HepG2 (cell line): ENCODE measurements around the gene DLG2. TPM values are rescaled to one million over a fixed set of nuclear protein-coding genes. Genes with fewer than 3 reads are reported as not detected.
A peak's percentile ranks its signal among the peaks of the same experiment; 100 is the strongest.

Experiments used
- AHDC1 ChIP-seq: sonication (generic); formaldehyde crosslinking; IDR thresholded peaks from 2 replicates; pipeline ENCODE4 v1.5.1; 2020; ENCODE audit warnings: mild to moderate bottlenecking, missing genetic modification reagents, borderline replicate concordance
- CEBPZ ChIP-seq: IDR thresholded peaks from 2 replicates; pipeline ENCODE4 v1.6.1; 2012; ENCODE audit warnings: low read length, improper control_type of control experiment
- CHD2 ChIP-seq: IDR thresholded peaks from 2 replicates; pipeline ENCODE4 v1.6.1; 2011; ENCODE audit warnings: low read depth, low read length, improper control_type of control experiment
- FOSL2 ChIP-seq: sonication (generic); formaldehyde crosslinking; IDR thresholded peaks from 2 replicates; pipeline ENCODE4 v1.4.0; 2020; ENCODE audit warnings: missing genetic modification reagents
- HIC2 ChIP-seq: sonication (generic); formaldehyde crosslinking; IDR thresholded peaks from 2 replicates; pipeline ENCODE4 v1.9.0; 2022; ENCODE audit warnings: low read depth, missing genetic modification reagents
- HOXA7 ChIP-seq: sonication (generic); formaldehyde crosslinking; IDR thresholded peaks from 2 replicates; pipeline ENCODE4 v1.8.1; 2022; ENCODE audit warnings: mild to moderate bottlenecking, missing genetic modification reagents, moderate library complexity
- SMAD9 ChIP-seq: sonication (generic); formaldehyde crosslinking; IDR thresholded peaks from 2 replicates; pipeline ENCODE4 v1.5.1; 2020; ENCODE audit warnings: mild to moderate bottlenecking, missing genetic modification reagents
- XBP1 ChIP-seq: sonication (generic); formaldehyde crosslinking; IDR thresholded peaks from 2 replicates; pipeline ENCODE4 v1.5.0; 2020; ENCODE audit warnings: missing genetic modification reagents
- ZMYM2 ChIP-seq: sonication (generic); formaldehyde crosslinking; IDR thresholded peaks from 2 replicates; pipeline ENCODE4 v1.8.0; 2022; ENCODE audit warnings: mild to moderate bottlenecking, missing genetic modification reagents
- ZNF337 ChIP-seq: sonication (generic); formaldehyde crosslinking; IDR thresholded peaks from 2 replicates; pipeline ENCODE4 v1.5.1; 2020; ENCODE audit warnings: missing genetic modification reagents, low read depth, mild to moderate bottlenecking, borderline replicate concordance
- ZNF441 ChIP-seq: sonication (generic); formaldehyde crosslinking; IDR thresholded peaks from 2 replicates; pipeline ENCODE4 v1.7.0; 2021; ENCODE audit warnings: missing genetic modification reagents, borderline replicate concordance
- ZNF609 ChIP-seq: sonication (generic); formaldehyde crosslinking; IDR thresholded peaks from 2 replicates; pipeline ENCODE4 v1.4.0; 2020; ENCODE audit warnings: mild to moderate bottlenecking, missing genetic modification reagents, borderline replicate concordance
- polyA plus RNA-seq, 8 experiments: library from polyadenylated mRNA; depleted of rRNA in 3 of 8; stranded (reverse) in 7 of 8; unstranded in 1 of 8; fragments of >200 nt; fragmentation: Illumina TruSeq in 4 of 8; extraction: Trizol in 4 of 8; gene quantifications; 2 replicates each; pipeline versions ENCODE4 v1.2.1 to v1.2.3, GENCODE V29; 2011 to 2016; ENCODE audit warnings: low read depth in 4 of 8, missing spikeins in 1 of 8, mixed read lengths in 1 of 8; ENCODE audit not compliant: insufficient read depth in 1 of 8
- total RNA-seq, 5 experiments: library from RNA; depleted of rRNA; stranded (reverse); fragments of >200 nt; fragmentation: Illumina TruSeq; extraction: Trizol; gene quantifications; 2 replicates each; pipeline ENCODE4 v1.2.3, GENCODE V29; 2016; ENCODE audit warnings: low read depth in 1 of 5

The DLG2 gene
- total and polyA plus RNA-seq, 2 of the 13 experiments (the other 11 are each of a cell fraction or from before 2014, with no cell fraction given), result 0.46 to 1.0 TPM

GRCh38 chr11:83852775-83853442, 1774.2 kb downstream of the DLG2 start (continued):
- TF ChIP-seq ZNF609 (CRISPR knock-in tag) (peak; percentile 49; the same call in 1 of the 2 replicates), FOSL2 (CRISPR knock-in tag) (no peak), AHDC1 (peak; percentile 84), CHD2 (no peak), XBP1 (CRISPR knock-in tag) (no peak), CEBPZ (no peak), ZNF337 (CRISPR knock-in tag) (no peak), SMAD9 (CRISPR knock-in tag) (no peak), HOXA7 (CRISPR knock-in tag) (no peak), HIC2 (CRISPR knock-in tag) (no peak), ZMYM2 (CRISPR knock-in tag) (no peak), ZNF441 (CRISPR knock-in tag) (no peak)
